ENCODE data around the gene KLHL29. TPM values are rescaled to one million over a fixed set of nuclear protein-coding genes. Genes with fewer than 3 reads are reported as not detected.

KLHL29 gene
- total RNA-seq, 2 experiments from 2014 or later = 2.5 to 2.7 TPM

- POLR2A ChIA-PET = no interaction called here
- intact Hi-C loops (cut with DNase I, micrococcal nuclease) = no loop called here
- H3K36me3 ChIP-seq (ENCODE audit: insufficient read depth, low read length) = no peaks in the 10 kb centered on the region
- Mint-ChIP-seq H3K4me1 (ENCODE audit: low read depth) (no peaks in the 10 kb centered on the region), H3K36me3 (ENCODE audit: low read depth) (no peaks in the 10 kb centered on the region), H3K27me3 (peaks cover 44% of the 10 kb centered on the region), H3K4me3 (no peak overlapping the region), H3K27ac (no peak overlapping the region), H3K9me3 (no peaks in the 10 kb centered on the region)
- no peaks in the 10 kb centered on the region for H3K9me3 ChIP-seq (ENCODE audit: control insufficient read depth in 1 of 2, insufficient read depth in 1 of 2, low read length in 2 of 2)
- DNase-seq (no peak), ATAC-seq (ENCODE audit: poor library complexity) (no peak)
- no peak overlapping the region for H3K27ac ChIP-seq (ENCODE audit: low read depth in 1 of 2, low read length in 2 of 2)
- H3K4me1 ChIP-seq (ENCODE audit: insufficient read depth, low read length) = no peaks in the 10 kb centered on the region
- peaks cover 2 to 20% of the 10 kb centered on the region in 2 experiments for H3K27me3 ChIP-seq (ENCODE audit: control insufficient read depth in 1 of 2, insufficient read depth in 2 of 2, low read length in 2 of 2)
- no peak overlapping the region for H3K4me3 ChIP-seq (ENCODE audit: low read length)
- CTCF ChIA-PET = no interaction called here
- no peak for TF ChIP-seq CTCF (IDR thresholded peaks at IDR 0.05)
Measured at GRCh38 chr2:23464156-23464555, 79.2 kb downstream of the KLHL29 start.

- Mint-ChIP-seq H3K27ac (no peak overlapping the region), H3K9me3 (no peaks in the 10 kb centered on the region), H3K27me3 (peaks cover 52% of the 10 kb centered on the region), H3K4me3 (no peak overlapping the region), H3K36me3 (ENCODE audit: low read depth) (no peaks in the 10 kb centered on the region), H3K4me1 (ENCODE audit: low read depth) (no peaks in the 10 kb centered on the region)
- peaks cover 2 to 20% of the 10 kb centered on the region in 2 experiments for H3K27me3 ChIP-seq (ENCODE audit: control insufficient read depth in 1 of 2, insufficient read depth in 2 of 2, low read length in 2 of 2)
- POLR2A ChIA-PET = no interaction called here
- no peak overlapping the region for H3K27ac ChIP-seq (ENCODE audit: low read depth in 1 of 2, low read length in 2 of 2)
- H3K36me3 ChIP-seq (ENCODE audit: insufficient read depth, low read length) = no peaks in the 10 kb centered on the region
- ATAC-seq (ENCODE audit: poor library complexity) (no peak), DNase-seq (no peak)
- H3K4me1 ChIP-seq (ENCODE audit: insufficient read depth, low read length) = no peaks in the 10 kb centered on the region
- no peaks in the 10 kb centered on the region for H3K9me3 ChIP-seq (ENCODE audit: control insufficient read depth in 1 of 2, insufficient read depth in 1 of 2, low read length in 2 of 2)
- no peak for TF ChIP-seq CTCF (IDR thresholded peaks at IDR 0.05)
- intact Hi-C loops (cut with DNase I, micrococcal nuclease) = no loop called here
- no peak overlapping the region for H3K4me3 ChIP-seq (ENCODE audit: low read length)
- CTCF ChIA-PET = no interaction called here
Measured at GRCh38 chr2:23464905-23465537, 80.0 kb downstream of the KLHL29 start.

- Mint-ChIP-seq H3K27me3 (peaks cover 52% of the 10 kb centered on the region), H3K27ac (no peak overlapping the region), H3K4me3 (no peak overlapping the region), H3K36me3 (ENCODE audit: low read depth) (no peaks in the 10 kb centered on the region), H3K4me1 (ENCODE audit: low read depth) (no peaks in the 10 kb centered on the region), H3K9me3 (no peaks in the 10 kb centered on the region)
- DNase-seq = no peak
- no peak for TF ChIP-seq CTCF (IDR thresholded peaks at IDR 0.05)
- no peaks in the 10 kb centered on the region for H3K36me3 ChIP-seq (ENCODE audit: insufficient read depth, low read length)
- H3K27me3 ChIP-seq (ENCODE audit: control insufficient read depth in 1 of 2, insufficient read depth in 2 of 2, low read length in 2 of 2) = peaks cover 2 to 20% of the 10 kb centered on the region in 2 experiments
- intact Hi-C loops (cut with DNase I, micrococcal nuclease) = no loop called here
- CTCF ChIA-PET = no interaction called here
- POLR2A ChIA-PET = no interaction called here
- H3K4me3 ChIP-seq (ENCODE audit: low read length) = no peak overlapping the region
- ATAC-seq (ENCODE audit: poor library complexity) = no peak
- no peaks in the 10 kb centered on the region for H3K9me3 ChIP-seq (ENCODE audit: control insufficient read depth in 1 of 2, insufficient read depth in 1 of 2, low read length in 2 of 2)
- no peaks in the 10 kb centered on the region for H3K4me1 ChIP-seq (ENCODE audit: insufficient read depth, low read length)
- H3K27ac ChIP-seq (ENCODE audit: low read depth in 1 of 2, low read length in 2 of 2) = no peak overlapping the region
Measured at GRCh38 chr2:23465936-23466335, 81.0 kb downstream of the KLHL29 start.
